ENCODE data around the gene ZNF557.

Gene ZNF557

GRCh38 chr19:7074705-7075282 lies 5.3 kb downstream of the ZNF557 start:
- H3K9me3 ChIP-seq (ENCODE audit: control insufficient read depth, low read length) = peaks cover 8% of the 10 kb centered on the region
- no peaks in the 10 kb centered on the region for H3K4me1 ChIP-seq (ENCODE audit: control insufficient read depth, insufficient read depth, low read length)
- H3K4me3 ChIP-seq (ENCODE audit: insufficient read depth, low read depth, low read length) = no peak overlapping the region
- no peak overlapping the region for H3K27ac ChIP-seq (ENCODE audit: insufficient read depth, low read depth, low read length, poor library complexity, severe bottlenecking)
- 97% methylated on average over 29 of the region's 29 CpGs for whole genome bisulfite sequencing, 2 experiments
- no peaks in the 10 kb centered on the region for H3K27me3 ChIP-seq (ENCODE audit: control insufficient read depth, insufficient read depth, low read length, poor library complexity, severe bottlenecking)
- peaks cover 62% of the 10 kb centered on the region for H3K36me3 ChIP-seq (ENCODE audit: control insufficient read depth, insufficient read depth, low read length)

DNA sequence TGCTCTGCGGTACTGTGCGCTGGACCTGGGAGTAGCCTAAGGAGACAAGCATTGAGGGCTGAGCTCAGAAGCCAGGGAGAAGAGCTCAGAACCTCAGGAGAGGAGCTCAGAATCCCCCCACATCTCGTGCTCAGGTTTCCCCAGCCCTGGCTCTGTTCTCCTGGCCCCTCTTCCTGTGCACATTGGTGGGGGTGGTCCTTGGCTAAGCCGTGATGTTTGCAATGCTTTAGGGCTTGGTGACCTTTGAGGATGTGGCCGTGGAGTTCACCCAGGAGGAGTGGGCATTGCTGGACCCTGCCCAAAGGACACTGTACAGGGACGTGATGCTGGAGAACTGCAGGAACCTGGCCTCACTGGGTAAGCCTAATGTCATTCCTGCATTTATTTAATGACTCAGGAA lies 6.6 kb downstream of the ZNF557 start:
- H3K36me3 ChIP-seq (ENCODE audit: control insufficient read depth, insufficient read depth, low read length) = peaks cover 75% of the 10 kb centered on the region
- WGBS, 2 experiments = 94 to 98% methylated on average over 6 of the region's 6 CpGs

GRCh38 chr19:7078008-7078407 lies 8.5 kb downstream of the ZNF557 start:
- WGBS, 2 experiments = 92 to 98% methylated on average over 1 to 2 of the region's 2 CpGs
- H3K9me3 ChIP-seq (ENCODE audit: control insufficient read depth, low read length) = peaks cover 19% of the 10 kb centered on the region

More for the DNA sequence above, 6.6 kb downstream of the ZNF557 start:
- Histone ChIP-seq H3K9me3 (ENCODE audit: control insufficient read depth, low read length) (peaks cover 8% of the 10 kb centered on the region), H3K4me1 (ENCODE audit: control insufficient read depth, insufficient read depth, low read length) (no peaks in the 10 kb centered on the region), H3K4me3 (ENCODE audit: insufficient read depth, low read depth, low read length) (no peak overlapping the region), H3K27ac (ENCODE audit: insufficient read depth, low read depth, low read length, poor library complexity, severe bottlenecking) (no peak overlapping the region), H3K27me3 (ENCODE audit: control insufficient read depth, insufficient read depth, low read length, poor library complexity, severe bottlenecking) (no peaks in the 10 kb centered on the region)

GRCh38 chr19:7083076-7083956 lies 13.8 kb downstream of the ZNF557 start:
- H3K27ac ChIP-seq (ENCODE audit: insufficient read depth, low read depth, low read length, poor library complexity, severe bottlenecking) = no peak overlapping the region
- 96 to 97% methylated on average over 13 to 15 of the region's 15 CpGs for WGBS, 2 experiments
- no peaks in the 10 kb centered on the region for H3K4me1 ChIP-seq (ENCODE audit: control insufficient read depth, insufficient read depth, low read length)
- H3K9me3 ChIP-seq (ENCODE audit: control insufficient read depth, low read length) = peaks cover 22% of the 10 kb centered on the region
- no peaks in the 10 kb centered on the region for H3K27me3 ChIP-seq (ENCODE audit: control insufficient read depth, insufficient read depth, low read length, poor library complexity, severe bottlenecking)
- H3K36me3 ChIP-seq (ENCODE audit: control insufficient read depth, insufficient read depth, low read length) = peaks cover 73% of the 10 kb centered on the region
- H3K4me3 ChIP-seq (ENCODE audit: insufficient read depth, low read depth, low read length) = no peak overlapping the region

More at GRCh38 chr19:7078008-7078407, 8.5 kb downstream of the ZNF557 start:
- Histone ChIP-seq H3K36me3 (ENCODE audit: control insufficient read depth, insufficient read depth, low read length) (peaks cover 94% of the 10 kb centered on the region), H3K27ac (ENCODE audit: insufficient read depth, low read depth, low read length, poor library complexity, severe bottlenecking) (no peak overlapping the region), H3K27me3 (ENCODE audit: control insufficient read depth, insufficient read depth, low read length, poor library complexity, severe bottlenecking) (no peaks in the 10 kb centered on the region), H3K4me1 (ENCODE audit: control insufficient read depth, insufficient read depth, low read length) (no peaks in the 10 kb centered on the region), H3K4me3 (ENCODE audit: insufficient read depth, low read depth, low read length) (no peak overlapping the region)

- H3K36me3 ChIP-seq (ENCODE audit: control insufficient read depth, insufficient read depth, low read length) = peaks cover 29% of the 10 kb centered on the region
- H3K9me3 ChIP-seq (ENCODE audit: control insufficient read depth, low read length) = peaks cover 2% of the 10 kb centered on the region
- H3K27ac ChIP-seq (ENCODE audit: insufficient read depth, low read depth, low read length, poor library complexity, severe bottlenecking) = no peak overlapping the region
- 94% methylated on average over 6 of the region's 6 CpGs for WGBS, 2 experiments
- no peaks in the 10 kb centered on the region for H3K4me1 ChIP-seq (ENCODE audit: control insufficient read depth, insufficient read depth, low read length)
- H3K27me3 ChIP-seq (ENCODE audit: control insufficient read depth, insufficient read depth, low read length, poor library complexity, severe bottlenecking) = no peaks in the 10 kb centered on the region
- no peak overlapping the region for H3K4me3 ChIP-seq (ENCODE audit: insufficient read depth, low read depth, low read length)
These were observed 19.5 kb downstream of the ZNF557 start for GRCh38 chr19:7088999-7089398.

- Histone ChIP-seq H3K27ac (ENCODE audit: insufficient read depth, low read depth, low read length, poor library complexity, severe bottlenecking) (no peak overlapping the region), H3K4me3 (ENCODE audit: insufficient read depth, low read depth, low read length) (peak overlapping the region; percentile 51), H3K4me1 (ENCODE audit: control insufficient read depth, insufficient read depth, low read length) (no peaks in the 10 kb centered on the region), H3K9me3 (ENCODE audit: control insufficient read depth, low read length) (no peaks in the 10 kb centered on the region), H3K36me3 (ENCODE audit: control insufficient read depth, insufficient read depth, low read length) (no peaks in the 10 kb centered on the region), H3K27me3 (ENCODE audit: control insufficient read depth, insufficient read depth, low read length, poor library complexity, severe bottlenecking) (no peaks in the 10 kb centered on the region)
- WGBS, 2 experiments = 96 to 97% methylated on average over 3 of the region's 3 CpGs
These were observed 28.6 kb downstream of the ZNF557 start for GRCh38 chr19:7098096-7098495.

DNA sequence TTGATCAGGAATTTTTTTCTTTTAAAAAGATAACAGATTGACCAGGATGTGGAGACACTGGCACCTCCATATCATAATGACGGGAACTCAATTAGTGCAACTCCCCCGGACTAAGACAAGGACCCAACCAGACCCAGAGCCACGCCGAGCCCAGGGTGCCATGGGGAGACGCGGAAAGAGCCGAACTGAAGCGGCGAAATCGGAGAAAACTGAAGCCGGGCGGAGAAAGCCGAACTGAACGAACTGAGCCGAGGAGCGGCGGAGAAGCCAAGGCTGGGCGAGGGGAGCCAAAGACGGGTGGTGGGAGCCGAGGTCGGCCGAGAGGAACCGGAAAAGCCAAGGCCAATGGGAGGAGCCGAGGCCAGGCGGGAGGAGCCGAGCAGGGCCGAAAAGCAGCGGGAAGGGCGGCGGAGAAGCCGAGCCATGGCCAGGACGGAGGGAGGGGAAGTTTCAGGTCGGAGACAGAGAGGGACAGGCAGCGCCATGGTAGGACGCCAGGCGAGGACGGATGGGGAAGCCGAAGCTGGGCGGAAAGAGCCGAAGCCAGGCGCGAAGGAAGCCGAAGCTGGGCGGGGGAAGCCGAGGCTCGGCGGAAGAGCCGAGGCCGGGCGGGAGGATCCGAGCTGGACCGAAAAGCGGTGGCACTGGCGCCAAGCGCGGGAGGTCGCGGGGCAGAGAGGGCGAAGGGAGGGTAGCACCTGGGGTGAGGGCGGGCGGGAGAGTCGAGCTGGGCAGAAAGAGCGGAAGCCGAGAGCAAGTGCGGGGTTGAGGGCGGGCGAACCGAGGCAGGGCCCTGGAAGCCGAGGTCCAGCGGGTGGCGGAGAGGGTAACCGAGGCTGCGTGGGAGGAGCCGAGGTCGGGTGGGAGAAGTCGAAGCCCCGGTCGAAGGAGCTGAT lies 29.4 kb downstream of the ZNF557 start:
- Histone ChIP-seq H3K9me3 (ENCODE audit: control insufficient read depth, low read length) (no peaks in the 10 kb centered on the region), H3K36me3 (ENCODE audit: control insufficient read depth, insufficient read depth, low read length) (no peaks in the 10 kb centered on the region), H3K4me3 (ENCODE audit: insufficient read depth, low read depth, low read length) (peak overlapping the region; percentile 51), H3K27me3 (ENCODE audit: control insufficient read depth, insufficient read depth, low read length, poor library complexity, severe bottlenecking) (no peaks in the 10 kb centered on the region), H3K27ac (ENCODE audit: insufficient read depth, low read depth, low read length, poor library complexity, severe bottlenecking) (peak overlapping the region; percentile 71), H3K4me1 (ENCODE audit: control insufficient read depth, insufficient read depth, low read length) (no peaks in the 10 kb centered on the region)
- WGBS, 2 experiments = 1% methylated on average over 78 of the region's 78 CpGs

- 20% methylated on average over 9 of the region's 9 CpGs for WGBS, 2 experiments
- no peaks in the 10 kb centered on the region for H3K27me3 ChIP-seq (ENCODE audit: control insufficient read depth, insufficient read depth, low read length, poor library complexity, severe bottlenecking)
These were observed 30.1 kb downstream of the ZNF557 start for GRCh38 chr19:7099597-7099921.

GRCh38 chr19:7101498-7102253 lies 32.2 kb downstream of the ZNF557 start:
- H3K27ac ChIP-seq (ENCODE audit: insufficient read depth, low read depth, low read length, poor library complexity, severe bottlenecking) = no peak overlapping the region
- H3K36me3 ChIP-seq (ENCODE audit: control insufficient read depth, insufficient read depth, low read length) = no peaks in the 10 kb centered on the region
- H3K9me3 ChIP-seq (ENCODE audit: control insufficient read depth, low read length) = no peaks in the 10 kb centered on the region
- 81 to 88% methylated on average over 19 of the region's 19 CpGs for WGBS, 2 experiments
- no peaks in the 10 kb centered on the region for H3K4me1 ChIP-seq (ENCODE audit: control insufficient read depth, insufficient read depth, low read length)
- peaks cover 3% of the 10 kb centered on the region for H3K27me3 ChIP-seq (ENCODE audit: control insufficient read depth, insufficient read depth, low read length, poor library complexity, severe bottlenecking)
- H3K4me3 ChIP-seq (ENCODE audit: insufficient read depth, low read depth, low read length) = no peak overlapping the region

More at GRCh38 chr19:7099597-7099921, 30.1 kb downstream of the ZNF557 start:
- H3K27ac ChIP-seq (ENCODE audit: insufficient read depth, low read depth, low read length, poor library complexity, severe bottlenecking) = no peak overlapping the region
- H3K36me3 ChIP-seq (ENCODE audit: control insufficient read depth, insufficient read depth, low read length) = no peaks in the 10 kb centered on the region
- H3K4me3 ChIP-seq (ENCODE audit: insufficient read depth, low read depth, low read length) = peak overlapping the region; percentile 51
- no peaks in the 10 kb centered on the region for H3K4me1 ChIP-seq (ENCODE audit: control insufficient read depth, insufficient read depth, low read length)
- no peaks in the 10 kb centered on the region for H3K9me3 ChIP-seq (ENCODE audit: control insufficient read depth, low read length)
